Stomach (tissue), 9 donors: Measurements from ENCODE around the gene LAD1. TPM values are rescaled to one million over a fixed set of nuclear protein-coding genes. Genes with fewer than 3 reads are reported as not detected.

Experiments
- DNase-seq, 2 donors: peaks; one replicate each; pipeline versions ENCODE4 v3.0.0 to v3.0.0-alpha.2; 2013 to 2019
- H3K27ac ChIP-seq, 5 donors: fragments of 200-600 bp in 4 of 5; sonication (generic) in 4 of 5; one replicate each; pipeline ENCODE4 v1.5.1; 2013 to 2019; ENCODE audit warnings: mild to moderate bottlenecking in 1 of 5, moderate library complexity in 1 of 5
- H3K27me3 ChIP-seq, 3 donors: fragments of 200-600 bp; sonication (generic); one replicate each; pipeline ENCODE4 v1.5.1; 2017 to 2019; ENCODE audit warnings: mixed run types in 1 of 3
- H3K36me3 ChIP-seq, 4 donors: fragments of 200-600 bp; sonication (generic); 1 replicate in 3 of 4; 2 replicates in 1 of 4; pipeline ENCODE4 v1.5.1; 2016 to 2019
- H3K4me1 ChIP-seq, 4 donors: fragments of 200-600 bp; sonication (generic); one replicate each; pipeline ENCODE4 v1.5.1; 2016 to 2019
- H3K4me3 ChIP-seq, 4 donors: fragments of 200-600 bp; sonication (generic) in 3 of 4; one replicate each; pipeline ENCODE4 v1.5.1; 2016 to 2019; ENCODE audit warnings: mild to moderate bottlenecking in 1 of 4
- H3K9me3 ChIP-seq, 4 donors: fragments of 200-600 bp; sonication (generic); one replicate each; pipeline ENCODE4 v1.5.1; 2016 to 2019
- CTCF ChIP-seq, 7 experiments: fragments of 450-650 bp in 4 of 7; fragments of 200-600 bp in 3 of 7; sonication (generic) in 3 of 7; IDR thresholded peaks; one replicate each; pipeline ENCODE4 v1.5.1; 2016 to 2019; ENCODE audit warnings: antibody characterized with exemption in 7 of 7, control low read depth in 2 of 7, mild to moderate bottlenecking in 1 of 7
- EP300 ChIP-seq: sonication (generic); formaldehyde crosslinking; IDR thresholded peaks from one replicate; pipeline ENCODE4 v1.6.1; 2017; ENCODE audit warnings: antibody characterized with exemption
- POLR2A ChIP-seq, 4 donors: fragments of 450-650 bp; IDR thresholded peaks; one replicate each; pipeline ENCODE4 v1.6.1; 2016; ENCODE audit warnings: antibody characterized with exemption in 4 of 4, control low read depth in 2 of 4, mild to moderate bottlenecking in 1 of 4, moderate library complexity in 1 of 4
- POLR2AphosphoS5 ChIP-seq, 3 donors: sonication (generic); formaldehyde crosslinking; IDR thresholded peaks; one replicate each; pipeline ENCODE4 v1.6.1; 2016; ENCODE audit warnings: antibody characterized with exemption in 3 of 3
- WGBS, 5 donors: extraction: QIAGEN DNeasy Blood & Tissue Kit in 3 of 5; methylation state at CpG; one replicate each; pipeline versions ENCODE4 v1.1.5 to v1.1.7; 2013 to 2018; 5-methylcytosine and 5-hydroxymethylcytosine counted together
- intact Hi-C: fragments of 100-400 bp; cut with DNase I; formaldehyde crosslinking; loops from one replicate; pipeline ENCODE4 v1.15.1; 2023; ENCODE audit warnings: low total_unique reads
- polyA plus RNA-seq, 3 donors: library from polyadenylated mRNA; stranded (reverse); fragments of 200-250 nt; gene quantifications; one replicate each; pipeline ENCODE4 v1.2.3, GENCODE V29; 2013
- total RNA-seq, 5 donors: library from RNA; depleted of rRNA; stranded (reverse); fragments of >200 nt; gene quantifications; one replicate each; pipeline versions ENCODE4 v1.1.0 to v1.2.3, GENCODE V29; 2014 to 2016
- donor health status: healthy with polysubstance abuse.
- donor health status: Bipolar disorder and iron deficiency.
- donor health status: healthy.

Gene LAD1
- total and polyA plus RNA-seq, 8 donors = 23.7 to 151 (median 50.9) TPM

- TF ChIP-seq POLR2A (IDR thresholded peaks at IDR 0.05) = no peak
- no peak overlapping the region for H3K27ac ChIP-seq
- no peak overlapping the region for H3K4me3 ChIP-seq
- no peaks in the 10 kb centered on the region for H3K36me3 ChIP-seq
- H3K27me3 ChIP-seq = peaks cover 0 to 18% (median 0%) of the 10 kb centered on the region in 3 donors
- 87 to 96% (median 95%) methylated on average over 3 of the region's 3 CpGs for WGBS, 5 donors
- intact Hi-C loops = no loop called here
- H3K4me1 ChIP-seq = peaks cover 5 to 15% (median 11%) of the 10 kb centered on the region in 4 donors
- H3K9me3 ChIP-seq = no peaks in the 10 kb centered on the region
- DNase-seq = no peak
These were observed 35.1 kb upstream of the LAD1 start for GRCh38 chr1:201434266-201434665.

GRCh38 chr1:201433609-201434008 is 34.5 kb upstream of the LAD1 start:
- peaks cover 5 to 15% (median 11%) of the 10 kb centered on the region in 4 donors for H3K4me1 ChIP-seq
- no peak for DNase-seq
- WGBS, 5 donors = 80 to 86% (median 82%) methylated on average over 6 of the region's 6 CpGs
- H3K4me3 ChIP-seq = no peak overlapping the region
- TF ChIP-seq POLR2A (IDR thresholded peaks at IDR 0.05) (no peak), CTCF (IDR thresholded peaks at IDR 0.05) (no peak), EP300 (no peak), POLR2AphosphoS5 (IDR thresholded peaks at IDR 0.05) (no peak)
- no peaks in the 10 kb centered on the region for H3K9me3 ChIP-seq
- no peaks in the 10 kb centered on the region for H3K36me3 ChIP-seq
- H3K27me3 ChIP-seq = peaks cover 0 to 19% (median 0%) of the 10 kb centered on the region in 3 donors
- H3K27ac ChIP-seq = no peak overlapping the region
- intact Hi-C loops = no loop called here

- H3K27me3 ChIP-seq = peaks cover 0 to 23% (median 0%) of the 10 kb centered on the region in 3 donors
- H3K4me1 ChIP-seq = peaks cover 2 to 8% (median 5%) of the 10 kb centered on the region in 4 donors
- no peak overlapping the region for H3K27ac ChIP-seq
- no peak overlapping the region for H3K4me3 ChIP-seq
- H3K9me3 ChIP-seq = no peaks in the 10 kb centered on the region
- no peak for DNase-seq
- intact Hi-C loops = no loop called here
- no peaks in the 10 kb centered on the region for H3K36me3 ChIP-seq
- WGBS, 5 donors = 75 to 83% (median 77%) methylated on average over 4 of the region's 4 CpGs
- TF ChIP-seq EP300 (no peak), CTCF (IDR thresholded peaks at IDR 0.05) (no peak), POLR2AphosphoS5 (IDR thresholded peaks at IDR 0.05) (no peak), POLR2A (IDR thresholded peaks at IDR 0.05) (no peak)
These were observed 31.7 kb upstream of the LAD1 start for GRCh38 chr1:201430776-201431175.

- Histone ChIP-seq H3K36me3 (no peaks in the 10 kb centered on the region), H3K27ac (no peak overlapping the region), H3K9me3 (no peaks in the 10 kb centered on the region), H3K4me3 (no peak overlapping the region), H3K27me3 (peaks cover 0 to 23% (median 0%) of the 10 kb centered on the region in 3 donors), H3K4me1 (no peaks in the 10 kb centered on the region)
- no peak for DNase-seq
- TF ChIP-seq EP300 = no peak
- no peak for TF ChIP-seq POLR2AphosphoS5 (IDR thresholded peaks at IDR 0.05)
- TF ChIP-seq POLR2A (IDR thresholded peaks at IDR 0.05) = no peak
- TF ChIP-seq CTCF (IDR thresholded peaks at IDR 0.05) = no peak
- 81 to 92% (median 83%) methylated on average over 17 to 18 of the region's 18 CpGs for WGBS, 5 donors
- intact Hi-C loops = no loop called here
These were observed 30.8 kb upstream of the LAD1 start for GRCh38 chr1:201429736-201430501.

GRCh38 chr1:201427963-201428362 is 28.8 kb upstream of the LAD1 start:
- no peak for TF ChIP-seq POLR2AphosphoS5 (IDR thresholded peaks at IDR 0.05)
- TF ChIP-seq CTCF (IDR thresholded peaks at IDR 0.05) = no peak
- TF ChIP-seq EP300 = no peak
- Histone ChIP-seq H3K4me1 (no peaks in the 10 kb centered on the region), H3K4me3 (no peak overlapping the region), H3K9me3 (no peaks in the 10 kb centered on the region), H3K27me3 (peaks cover 0 to 23% (median 0%) of the 10 kb centered on the region in 3 donors), H3K36me3 (no peaks in the 10 kb centered on the region), H3K27ac (no peak overlapping the region)
- 59 to 91% (median 67%) methylated on average over 5 to 6 of the region's 6 CpGs for WGBS, 5 donors
- DNase-seq = no peak
- intact Hi-C loops = no loop called here
